NCI-H1092 treated with DMSO at 0.1 percent for 48 hours (cell line): ENCODE results near the gene AKAP9.
"Not testable (repeated sequence)": the region's sequence is repeated elsewhere in the genome, so short reads cannot be mapped to it uniquely, and the experiment has no call there.

Experiments used
- DNase-seq: peaks from one replicate; lab custom pipeline; 2025; lab: John Stamatoyannopoulos, UW

AKAP9 gene

GRCh38 chr7:91946549-91946948, 5.9 kb downstream of the AKAP9 start:
- no peak for DNase-seq

DNA sequence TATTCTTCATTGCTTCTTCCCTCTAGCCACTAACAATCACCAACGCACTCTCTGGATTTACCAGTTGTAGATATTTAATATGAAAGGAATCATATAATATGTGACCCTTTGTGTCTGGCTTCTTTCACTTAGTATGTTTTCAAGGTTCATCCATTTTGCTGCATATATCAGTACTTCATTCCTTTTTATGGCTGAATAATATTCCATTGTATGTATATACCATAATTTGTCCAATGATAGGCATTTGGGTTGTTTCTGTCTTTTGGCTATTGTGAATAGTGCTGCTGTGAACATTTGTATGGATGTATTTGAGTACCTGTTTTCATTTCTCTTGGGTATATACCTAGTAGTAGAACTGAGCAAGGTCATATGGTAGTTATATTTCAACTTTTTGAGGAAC, 7.3 kb downstream of the AKAP9 start:
- no peak for DNase-seq

- DNase-seq: no peak
Measured at GRCh38 chr7:91949221-91950009, 8.8 kb downstream of the AKAP9 start.

GRCh38 chr7:91953618-91954017, 13.0 kb downstream of the AKAP9 start:
- DNase-seq: no peak

DNA sequence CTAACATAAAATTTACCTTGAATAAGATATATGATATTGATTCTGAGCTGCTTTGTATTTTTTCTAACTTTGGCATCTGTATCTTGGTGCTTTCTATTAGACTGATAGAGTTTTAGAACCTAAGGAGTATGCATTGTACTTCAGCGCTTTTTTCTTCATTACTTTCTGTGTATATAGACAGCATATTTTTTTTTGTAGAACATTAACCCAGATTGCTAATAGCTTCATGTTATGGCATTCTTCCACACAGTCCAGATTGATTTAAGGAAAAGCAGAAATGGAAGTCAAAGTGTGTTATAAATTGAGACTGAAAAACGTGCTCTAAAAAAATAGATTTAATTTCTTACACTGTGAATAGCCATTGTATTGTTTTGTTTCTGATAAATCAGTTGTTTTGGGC, 15.8 kb downstream of the AKAP9 start:
- DNase-seq: not testable (repeated sequence)

DNA sequence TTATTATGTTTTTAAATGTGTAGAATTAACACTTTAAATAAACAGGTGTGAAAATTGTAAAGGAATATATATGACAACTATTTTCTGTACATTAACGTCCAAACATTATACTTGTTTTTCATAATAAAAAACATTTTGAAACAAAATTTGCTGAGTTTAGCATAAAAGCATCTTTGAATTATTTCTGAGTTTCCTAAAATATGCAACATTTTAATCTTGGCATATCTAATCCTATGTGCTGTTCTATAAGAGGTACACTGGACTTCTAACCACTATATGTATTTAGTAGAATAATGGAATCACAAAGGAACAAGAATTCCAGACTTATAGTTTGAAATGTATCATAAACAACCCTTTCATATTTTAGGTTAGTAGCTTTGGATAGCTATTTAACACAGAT, 16.6 kb downstream of the AKAP9 start:
- DNase-seq: no peak

DNA sequence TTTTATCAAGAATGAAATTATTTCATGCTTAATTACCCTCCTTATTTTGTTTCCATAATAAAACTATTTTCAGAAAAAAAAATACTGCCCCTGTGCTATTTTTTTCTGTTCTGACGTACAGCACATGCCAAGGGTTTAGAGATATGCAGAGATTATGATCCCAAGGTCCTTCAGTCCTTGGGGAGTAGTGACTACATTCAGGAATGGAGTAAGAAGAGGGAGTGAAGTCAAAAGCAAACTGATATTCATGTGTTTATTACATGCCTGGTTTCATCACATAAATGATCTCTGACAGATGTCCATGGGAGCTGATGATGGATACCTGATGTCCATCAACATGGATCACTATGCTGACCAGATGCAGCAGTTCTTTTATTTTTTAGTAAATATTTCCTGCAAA, 17.2 kb downstream of the AKAP9 start:
- DNase-seq: no peak

DNA sequence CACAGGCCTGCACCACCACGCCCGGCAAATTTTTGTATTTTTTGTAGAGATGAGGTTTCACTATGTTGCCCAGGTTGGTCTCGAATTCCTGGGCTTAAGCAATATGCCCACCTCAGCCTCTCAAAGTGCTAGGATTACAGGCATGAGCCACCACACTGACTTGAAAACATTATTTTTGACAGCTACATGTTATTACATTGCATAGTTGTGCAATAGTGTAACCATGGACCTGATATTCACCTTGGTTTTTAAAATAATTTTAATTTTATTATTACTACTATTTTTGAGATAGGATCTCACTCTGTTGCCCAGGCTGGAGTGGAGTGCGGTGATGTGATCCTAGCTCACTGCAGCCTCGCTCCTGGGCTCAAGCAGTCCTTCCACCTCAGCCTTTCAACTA, 18.4 kb downstream of the AKAP9 start:
- DNase-seq: no peak

DNA sequence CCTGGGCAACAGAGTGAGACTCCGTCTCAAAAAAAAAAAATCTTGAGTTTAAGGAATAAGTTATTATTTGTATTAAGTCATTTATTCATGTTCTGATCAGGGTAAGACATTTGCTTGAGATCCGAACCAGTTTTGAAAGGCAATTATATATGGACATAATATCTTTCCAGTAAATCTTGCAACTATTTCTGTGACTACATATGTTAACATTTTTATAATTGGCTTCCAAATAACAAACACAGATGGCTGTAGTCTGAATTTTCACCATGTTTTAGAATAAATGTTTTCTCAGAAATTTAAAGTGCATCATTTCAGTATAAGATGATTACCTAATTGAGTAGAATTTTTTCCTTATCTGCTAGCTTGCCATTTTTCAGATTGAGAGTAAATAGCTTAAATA, 21.2 kb downstream of the AKAP9 start:
- no peak for DNase-seq

DNA sequence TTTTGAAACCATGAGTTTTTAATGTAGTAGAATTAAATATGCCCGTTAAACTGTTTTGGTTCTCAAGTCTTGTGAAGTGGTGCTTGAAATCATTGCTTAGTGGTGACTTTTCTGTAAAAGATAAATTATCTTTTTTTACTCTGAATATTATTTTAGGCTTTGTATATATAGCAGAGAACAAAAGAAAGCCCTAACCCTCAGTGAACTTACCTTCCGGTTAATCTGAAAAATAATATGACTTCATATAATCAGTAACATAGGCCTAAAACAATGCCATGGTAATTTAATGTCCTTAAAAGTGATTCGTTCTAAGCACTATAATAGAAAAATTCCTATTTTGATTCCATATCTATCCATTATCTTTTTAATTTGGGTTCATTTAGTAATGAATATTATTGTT, 21.8 kb downstream of the AKAP9 start:
- no peak for DNase-seq

- not testable (repeated sequence) for DNase-seq
Measured at GRCh38 chr7:91967513-91967912, 26.9 kb downstream of the AKAP9 start.

- no peak for DNase-seq
Measured at GRCh38 chr7:91973639-91974038, 33.0 kb downstream of the AKAP9 start.

GRCh38 chr7:91974066-91974465, 33.4 kb downstream of the AKAP9 start:
- DNase-seq: no peak

GRCh38 chr7:91976743-91977142, 36.1 kb downstream of the AKAP9 start:
- DNase-seq: no peak

DNA sequence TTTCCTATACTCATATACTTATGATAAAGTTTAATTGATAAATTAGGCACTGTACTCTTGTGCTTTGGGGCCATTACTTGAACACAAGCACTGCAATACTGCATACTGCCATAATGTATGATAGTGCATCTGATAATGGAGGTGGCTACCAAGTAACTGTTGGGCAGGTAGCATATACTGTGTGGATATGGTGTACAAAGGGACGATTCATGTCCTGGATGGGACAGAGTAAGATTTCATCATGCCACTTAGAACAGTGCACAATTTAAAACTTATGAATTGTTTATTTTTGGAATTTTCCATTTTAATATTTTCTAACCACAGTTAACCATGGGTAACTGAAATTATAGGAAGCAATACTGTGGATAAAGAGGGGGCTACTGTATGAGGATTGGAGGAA, 38.9 kb downstream of the AKAP9 start:
- DNase-seq: no peak

DNA sequence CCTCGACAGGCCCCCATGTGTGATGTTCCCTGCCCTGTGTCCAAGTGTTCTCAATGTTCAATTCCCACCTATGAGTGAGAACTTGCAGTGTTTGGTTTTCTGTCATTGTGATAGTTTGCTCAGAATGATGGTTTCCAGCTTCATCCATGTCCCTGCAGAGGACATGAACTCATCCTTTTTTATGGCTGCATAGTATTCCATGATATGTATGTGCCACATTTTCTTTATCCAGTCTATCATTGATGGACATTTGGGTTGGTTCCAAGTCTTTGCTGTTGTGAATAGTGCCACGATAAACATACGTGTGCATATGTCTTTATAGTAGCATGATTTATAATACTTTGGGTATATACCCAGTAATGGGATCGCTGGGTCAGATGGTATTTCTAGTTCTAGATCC, 41.7 kb downstream of the AKAP9 start:
- DNase-seq: not testable (repeated sequence)

DNA sequence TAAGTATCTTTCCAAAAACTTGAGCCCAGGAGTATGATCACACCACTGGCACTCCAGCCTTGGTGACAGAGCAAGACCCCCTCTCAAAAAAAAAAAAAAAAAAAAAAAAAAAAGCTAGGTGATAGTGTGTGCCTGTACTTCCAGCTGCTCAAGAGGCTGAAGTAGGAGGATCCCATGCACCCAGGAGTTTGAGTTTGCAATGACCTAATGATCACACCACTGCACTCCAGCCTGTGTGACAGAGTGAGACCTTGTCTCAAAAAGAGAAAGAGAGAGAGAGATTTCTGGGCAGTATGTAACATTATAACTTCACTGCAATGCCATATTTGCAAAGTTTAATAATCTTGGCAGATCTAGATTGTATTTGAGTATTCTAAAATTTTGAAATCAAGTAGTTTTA, 47.6 kb downstream of the AKAP9 start:
- DNase-seq: no peak

DNA sequence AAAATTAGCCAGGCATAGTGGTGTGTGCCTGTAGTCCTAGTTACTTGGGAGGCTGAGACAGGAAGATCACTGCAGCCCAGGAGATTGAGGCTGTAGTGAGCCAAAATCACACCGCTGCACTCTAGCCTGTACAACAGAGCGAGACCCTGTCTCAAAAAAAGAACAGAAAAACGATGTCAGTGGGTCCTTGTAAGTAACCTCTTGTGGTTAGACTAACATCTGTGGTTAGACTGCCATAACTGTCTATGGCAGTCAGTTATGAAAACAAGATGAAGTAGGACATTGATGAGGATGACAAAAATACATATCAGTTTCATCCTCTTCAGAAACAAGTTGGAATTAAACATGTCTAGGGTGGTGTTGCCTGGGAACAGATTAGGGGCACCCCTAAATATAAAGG, 53.3 kb downstream of the AKAP9 start:
- DNase-seq: no peak

- DNase-seq: no peak
Measured at GRCh38 chr7:91995391-91996105, 54.9 kb downstream of the AKAP9 start.

- DNase-seq: no peak
Measured at GRCh38 chr7:91999631-92000565, 59.2 kb downstream of the AKAP9 start.

DNA sequence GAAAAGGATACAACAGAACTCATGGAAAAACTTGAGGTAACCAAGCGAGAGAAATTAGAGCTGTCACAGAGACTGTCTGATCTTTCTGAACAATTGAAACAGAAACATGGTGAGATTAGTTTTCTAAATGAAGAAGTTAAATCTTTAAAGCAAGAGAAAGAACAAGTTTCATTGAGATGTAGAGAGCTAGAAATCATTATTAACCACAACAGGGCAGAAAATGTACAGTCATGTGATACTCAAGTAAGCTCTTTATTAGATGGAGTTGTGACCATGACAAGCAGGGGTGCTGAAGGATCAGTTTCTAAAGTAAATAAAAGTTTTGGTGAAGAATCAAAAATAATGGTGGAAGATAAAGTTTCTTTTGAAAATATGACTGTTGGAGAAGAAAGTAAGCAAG, 62.1 kb downstream of the AKAP9 start:
- no peak for DNase-seq

DNA sequence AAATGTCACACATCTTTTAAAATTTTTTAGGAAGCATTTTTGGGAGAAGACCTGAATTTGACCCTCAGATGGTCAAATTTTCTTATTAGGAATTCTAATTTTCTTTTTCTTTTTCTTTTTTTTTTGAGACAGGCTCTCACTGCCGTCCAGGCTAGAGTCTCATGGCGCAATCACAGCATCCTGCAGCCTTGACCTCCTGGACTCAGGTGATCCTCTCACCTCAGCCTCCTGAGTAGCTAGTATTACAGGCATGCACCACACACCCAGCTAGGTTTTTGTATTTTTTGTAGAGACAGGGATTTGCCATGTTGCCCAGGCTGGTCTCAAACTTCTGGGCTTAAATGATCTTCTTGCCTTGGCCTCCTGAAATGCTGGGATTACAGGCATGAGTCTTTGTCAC, 65.4 kb downstream of the AKAP9 start:
- no peak for DNase-seq

DNA sequence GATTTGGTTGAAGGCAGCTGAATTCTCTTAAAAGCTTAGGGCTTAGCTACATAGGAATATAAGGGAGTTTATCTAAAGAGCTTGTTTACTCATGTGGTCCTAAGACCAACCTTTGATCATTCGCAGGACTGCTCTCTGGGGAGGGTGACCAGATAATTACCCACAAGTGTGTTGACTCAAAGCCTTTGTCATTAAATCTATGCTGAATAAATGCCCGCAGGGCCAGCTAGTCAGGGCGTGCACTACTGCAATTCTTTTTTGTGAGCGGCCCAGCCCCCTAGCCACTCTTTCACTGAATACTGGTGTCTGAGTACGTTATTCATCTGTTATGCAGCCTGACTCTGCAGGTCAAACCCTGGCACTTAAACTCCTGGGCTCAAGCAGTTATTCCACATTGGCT, 69.6 kb downstream of the AKAP9 start:
- DNase-seq: no peak
